ENCODE measurements around the gene SCGB1D1.

DNA sequence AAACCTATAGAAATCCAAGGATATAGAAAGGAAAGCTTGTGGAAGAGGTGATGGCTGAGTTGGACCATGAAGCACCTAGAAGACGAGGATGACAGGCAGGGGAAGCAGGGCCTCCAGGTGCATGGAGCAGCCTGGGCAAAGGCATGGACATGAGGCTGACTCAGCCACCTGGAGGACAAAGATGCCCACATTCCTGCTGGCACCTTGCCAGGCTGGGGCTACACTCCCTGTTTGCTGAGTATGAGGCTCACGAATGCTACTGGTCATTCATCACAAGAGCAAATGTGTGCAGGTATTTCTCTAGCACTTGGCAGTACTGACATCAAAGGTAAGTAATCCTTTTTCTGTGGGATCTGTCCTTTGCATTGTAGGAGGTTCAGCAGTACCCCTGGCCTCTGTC is 11.4 kb downstream of the SCGB1D1 start:
- TF ChIP-seq, protein P1, sequence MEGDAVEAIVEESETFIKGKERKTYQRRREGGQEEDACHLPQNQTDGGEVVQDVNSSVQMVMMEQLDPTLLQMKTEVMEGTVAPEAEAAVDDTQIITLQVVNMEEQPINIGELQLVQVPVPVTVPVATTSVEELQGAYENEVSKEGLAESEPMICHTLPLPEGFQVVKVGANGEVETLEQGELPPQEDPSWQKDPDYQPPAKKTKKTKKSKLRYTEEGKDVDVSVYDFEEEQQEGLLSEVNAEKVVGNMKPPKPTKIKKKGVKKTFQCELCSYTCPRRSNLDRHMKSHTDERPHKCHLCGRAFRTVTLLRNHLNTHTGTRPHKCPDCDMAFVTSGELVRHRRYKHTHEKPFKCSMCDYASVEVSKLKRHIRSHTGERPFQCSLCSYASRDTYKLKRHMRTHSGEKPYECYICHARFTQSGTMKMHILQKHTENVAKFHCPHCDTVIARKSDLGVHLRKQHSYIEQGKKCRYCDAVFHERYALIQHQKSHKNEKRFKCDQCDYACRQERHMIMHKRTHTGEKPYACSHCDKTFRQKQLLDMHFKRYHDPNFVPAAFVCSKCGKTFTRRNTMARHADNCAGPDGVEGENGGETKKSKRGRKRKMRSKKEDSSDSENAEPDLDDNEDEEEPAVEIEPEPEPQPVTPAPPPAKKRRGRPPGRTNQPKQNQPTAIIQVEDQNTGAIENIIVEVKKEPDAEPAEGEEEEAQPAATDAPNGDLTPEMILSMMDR (IDR thresholded peaks at IDR 0.05) = no peak
- no peak for TF ChIP-seq POLR2A (IDR thresholded peaks at IDR 0.05)

Data from adrenal gland (tissue), 5 donors.